A673 (cell line): ENCODE results near the gene PLXNA1.

Experiments used
- EZH2 ChIP-seq: fragments of 200-600 bp; sonication (generic); IDR thresholded peaks from 2 replicates; pipeline ENCODE4 v1.6.1; 2017; ENCODE audit warnings: borderline replicate concordance, low read depth, mild to moderate bottlenecking, mixed read lengths, antibody characterized with exemption, low read length; ENCODE audit not compliant: poor library complexity, severe bottlenecking
- TF ChIP-seq, protein P1 (sequence below): fragments of 300-800, 200-600 bp; sonication (generic); conservative IDR thresholded peaks from 2 replicates; pipeline ENCODE4 v1.5.1; 2017; ENCODE audit warnings: low read depth, mild to moderate bottlenecking, antibody characterized with exemption, low read length, moderate library complexity, mixed read lengths

DNA sequence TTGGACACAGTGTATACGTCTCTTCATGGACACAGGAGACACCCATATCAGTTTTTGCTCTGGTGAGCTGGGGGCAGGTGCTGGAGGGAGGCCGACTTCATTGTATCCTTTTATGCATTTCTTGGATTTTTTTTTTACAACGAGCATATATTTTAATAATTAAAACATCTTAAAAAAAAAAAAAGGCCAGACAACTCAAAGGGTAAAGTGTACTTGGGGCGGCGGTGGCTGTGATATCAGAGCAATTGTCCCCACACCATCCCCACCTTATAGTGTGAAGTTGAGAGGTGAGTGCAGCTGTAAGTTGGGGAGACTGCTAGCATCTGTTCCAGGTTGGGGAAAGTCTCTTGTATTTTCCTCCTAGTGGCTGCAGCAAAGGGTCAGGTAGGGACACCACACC is 12.0 kb upstream of the PLXNA1 start:
- TF ChIP-seq EZH2: no peak
- TF ChIP-seq, protein P1, sequence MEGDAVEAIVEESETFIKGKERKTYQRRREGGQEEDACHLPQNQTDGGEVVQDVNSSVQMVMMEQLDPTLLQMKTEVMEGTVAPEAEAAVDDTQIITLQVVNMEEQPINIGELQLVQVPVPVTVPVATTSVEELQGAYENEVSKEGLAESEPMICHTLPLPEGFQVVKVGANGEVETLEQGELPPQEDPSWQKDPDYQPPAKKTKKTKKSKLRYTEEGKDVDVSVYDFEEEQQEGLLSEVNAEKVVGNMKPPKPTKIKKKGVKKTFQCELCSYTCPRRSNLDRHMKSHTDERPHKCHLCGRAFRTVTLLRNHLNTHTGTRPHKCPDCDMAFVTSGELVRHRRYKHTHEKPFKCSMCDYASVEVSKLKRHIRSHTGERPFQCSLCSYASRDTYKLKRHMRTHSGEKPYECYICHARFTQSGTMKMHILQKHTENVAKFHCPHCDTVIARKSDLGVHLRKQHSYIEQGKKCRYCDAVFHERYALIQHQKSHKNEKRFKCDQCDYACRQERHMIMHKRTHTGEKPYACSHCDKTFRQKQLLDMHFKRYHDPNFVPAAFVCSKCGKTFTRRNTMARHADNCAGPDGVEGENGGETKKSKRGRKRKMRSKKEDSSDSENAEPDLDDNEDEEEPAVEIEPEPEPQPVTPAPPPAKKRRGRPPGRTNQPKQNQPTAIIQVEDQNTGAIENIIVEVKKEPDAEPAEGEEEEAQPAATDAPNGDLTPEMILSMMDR: no peak
